Peyer's patch (tissue), 4 donors: ENCODE results near the gene NXNL1. TPM values are rescaled to one million over a fixed set of nuclear protein-coding genes. Genes with fewer than 3 reads are reported as not detected.
"Not testable (repeated sequence)": the region's sequence is repeated elsewhere in the genome, so short reads cannot be mapped to it uniquely, and the experiment has no call there.

Source experiments
- DNase-seq, 3 donors: peaks; one replicate each; pipeline ENCODE4 v3.0.0-alpha.2; 2017 to 2019
- H3K27ac ChIP-seq, 4 donors: fragments of 200-600 bp; sonication (generic); one replicate each; pipeline ENCODE4 v1.5.1; 2016 to 2019
- H3K27me3 ChIP-seq, 2 donors: fragments of 200-600 bp; sonication (generic); one replicate each; pipeline ENCODE4 v1.5.1; 2019
- H3K36me3 ChIP-seq, 3 donors: fragments of 200-600 bp; sonication (generic); one replicate each; pipeline ENCODE4 v1.5.1; 2016 to 2019
- H3K4me1 ChIP-seq, 4 donors: fragments of 200-600 bp; sonication (generic); one replicate each; pipeline ENCODE4 v1.5.1; 2016 to 2019
- H3K4me3 ChIP-seq, 4 donors: fragments of 200-600 bp; sonication (generic); 1 replicate in 3 of 4; 2 replicates in 1 of 4; pipeline ENCODE4 v1.5.1; 2016 to 2019; ENCODE audit warnings: mild to moderate bottlenecking in 1 of 4
- H3K9me3 ChIP-seq, 4 donors: fragments of 200-600 bp; sonication (generic); one replicate each; pipeline ENCODE4 v1.5.1; 2016 to 2019; ENCODE audit warnings: mild to moderate bottlenecking in 1 of 4
- POLR2A ChIP-seq, 2 donors: fragments of 450-650 bp; IDR thresholded peaks; one replicate each; pipeline ENCODE4 v1.5.1; 2017; ENCODE audit warnings: antibody characterized with exemption in 2 of 2, mild to moderate bottlenecking in 2 of 2, moderate library complexity in 2 of 2
- total RNA-seq, 4 donors: library from RNA; depleted of rRNA; stranded (reverse); fragments of >200 nt; gene quantifications; one replicate each; pipeline ENCODE4 v1.1.0, GENCODE V29; 2016
- TF ChIP-seq, protein P1 (sequence below), 6 experiments: fragments of 450-650 bp in 4 of 6; fragments of 200-600 bp in 2 of 6; sonication (generic) in 1 of 6; IDR thresholded peaks; one replicate each; pipeline ENCODE4 v1.5.1; 2017 to 2019; ENCODE audit warnings: antibody characterized with exemption in 6 of 6, mild to moderate bottlenecking in 3 of 6, moderate library complexity in 1 of 6

The NXNL1 gene
- total RNA-seq, 4 donors from 2014 or later = not detected

- H3K27me3 ChIP-seq = no peaks in the 10 kb centered on the region
- H3K36me3 ChIP-seq = peaks cover 0 to 12% (median 0%) of the 10 kb centered on the region in 3 donors
- peaks cover 0 to 10% (median 0%) of the 10 kb centered on the region in 4 donors for H3K4me1 ChIP-seq
- no peak overlapping the region for H3K4me3 ChIP-seq
- no peak for DNase-seq
- H3K9me3 ChIP-seq = no peaks in the 10 kb centered on the region
- TF ChIP-seq POLR2A (IDR thresholded peaks at IDR 0.05) = no peak
- TF ChIP-seq, protein P1, sequence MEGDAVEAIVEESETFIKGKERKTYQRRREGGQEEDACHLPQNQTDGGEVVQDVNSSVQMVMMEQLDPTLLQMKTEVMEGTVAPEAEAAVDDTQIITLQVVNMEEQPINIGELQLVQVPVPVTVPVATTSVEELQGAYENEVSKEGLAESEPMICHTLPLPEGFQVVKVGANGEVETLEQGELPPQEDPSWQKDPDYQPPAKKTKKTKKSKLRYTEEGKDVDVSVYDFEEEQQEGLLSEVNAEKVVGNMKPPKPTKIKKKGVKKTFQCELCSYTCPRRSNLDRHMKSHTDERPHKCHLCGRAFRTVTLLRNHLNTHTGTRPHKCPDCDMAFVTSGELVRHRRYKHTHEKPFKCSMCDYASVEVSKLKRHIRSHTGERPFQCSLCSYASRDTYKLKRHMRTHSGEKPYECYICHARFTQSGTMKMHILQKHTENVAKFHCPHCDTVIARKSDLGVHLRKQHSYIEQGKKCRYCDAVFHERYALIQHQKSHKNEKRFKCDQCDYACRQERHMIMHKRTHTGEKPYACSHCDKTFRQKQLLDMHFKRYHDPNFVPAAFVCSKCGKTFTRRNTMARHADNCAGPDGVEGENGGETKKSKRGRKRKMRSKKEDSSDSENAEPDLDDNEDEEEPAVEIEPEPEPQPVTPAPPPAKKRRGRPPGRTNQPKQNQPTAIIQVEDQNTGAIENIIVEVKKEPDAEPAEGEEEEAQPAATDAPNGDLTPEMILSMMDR (IDR thresholded peaks at IDR 0.05) = no peak
- H3K27ac ChIP-seq = no peak overlapping the region
Observed at GRCh38 chr19:17503240-17503639, 42.5 kb upstream of the NXNL1 start.

GRCh38 chr19:17500447-17501198 is 39.9 kb upstream of the NXNL1 start:
- H3K4me3 ChIP-seq = no peak overlapping the region
- peak overlapping the region in 2 of 4 donors; percentile 27 to 39 for H3K27ac ChIP-seq
- no peaks in the 10 kb centered on the region for H3K27me3 ChIP-seq
- TF ChIP-seq, protein P1 (IDR thresholded peaks at IDR 0.05) = no peak
- no peak for TF ChIP-seq POLR2A (IDR thresholded peaks at IDR 0.05)
- no peak for DNase-seq
- H3K9me3 ChIP-seq = no peaks in the 10 kb centered on the region
- H3K4me1 ChIP-seq = peaks cover 0 to 10% (median 5%) of the 10 kb centered on the region in 4 donors
- H3K36me3 ChIP-seq = peaks cover 0 to 12% (median 0%) of the 10 kb centered on the region in 3 donors

- no peaks in the 10 kb centered on the region for H3K9me3 ChIP-seq
- no peaks in the 10 kb centered on the region for H3K27me3 ChIP-seq
- TF ChIP-seq, protein P1 (IDR thresholded peaks at IDR 0.05) = no peak
- TF ChIP-seq POLR2A (IDR thresholded peaks at IDR 0.05) = no peak
- H3K4me3 ChIP-seq = no peak overlapping the region
- no peak for DNase-seq
- peaks cover 0 to 10% (median 5%) of the 10 kb centered on the region in 4 donors for H3K4me1 ChIP-seq
- H3K27ac ChIP-seq = peak overlapping the region in 2 of 4 donors; percentile 27 to 39
- peaks cover 0 to 12% (median 0%) of the 10 kb centered on the region in 3 donors for H3K36me3 ChIP-seq
Observed at GRCh38 chr19:17499648-17500446, 39.1 kb upstream of the NXNL1 start.

DNA sequence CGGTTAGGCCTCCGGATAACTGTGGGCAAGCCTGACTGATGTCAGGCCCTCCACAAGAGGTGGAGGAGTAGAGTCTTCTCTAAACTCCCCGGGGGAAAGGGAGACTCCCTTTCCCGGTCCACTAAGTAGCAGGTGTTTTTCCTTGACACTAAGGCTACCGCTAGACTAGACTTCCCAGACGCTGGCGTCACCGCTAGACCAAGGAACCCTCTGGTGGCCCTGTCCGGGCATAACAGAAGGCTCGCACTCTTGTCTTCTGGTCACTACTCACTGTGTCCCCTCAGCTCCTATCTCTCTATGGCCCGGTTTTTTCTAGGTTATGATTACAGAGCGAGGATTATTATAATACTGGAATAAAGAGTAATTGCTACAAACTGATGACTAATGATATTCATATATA is 38.3 kb upstream of the NXNL1 start:
- H3K9me3 ChIP-seq, H3K4me3 ChIP-seq, DNase-seq, H3K27me3 ChIP-seq, H3K27ac ChIP-seq: not testable (repeated sequence)
- Histone ChIP-seq H3K4me1 (peaks cover 0 to 10% (median 5%) of the 10 kb centered on the region in 4 donors), H3K36me3 (peaks cover 0 to 12% (median 0%) of the 10 kb centered on the region in 3 donors)

DNA sequence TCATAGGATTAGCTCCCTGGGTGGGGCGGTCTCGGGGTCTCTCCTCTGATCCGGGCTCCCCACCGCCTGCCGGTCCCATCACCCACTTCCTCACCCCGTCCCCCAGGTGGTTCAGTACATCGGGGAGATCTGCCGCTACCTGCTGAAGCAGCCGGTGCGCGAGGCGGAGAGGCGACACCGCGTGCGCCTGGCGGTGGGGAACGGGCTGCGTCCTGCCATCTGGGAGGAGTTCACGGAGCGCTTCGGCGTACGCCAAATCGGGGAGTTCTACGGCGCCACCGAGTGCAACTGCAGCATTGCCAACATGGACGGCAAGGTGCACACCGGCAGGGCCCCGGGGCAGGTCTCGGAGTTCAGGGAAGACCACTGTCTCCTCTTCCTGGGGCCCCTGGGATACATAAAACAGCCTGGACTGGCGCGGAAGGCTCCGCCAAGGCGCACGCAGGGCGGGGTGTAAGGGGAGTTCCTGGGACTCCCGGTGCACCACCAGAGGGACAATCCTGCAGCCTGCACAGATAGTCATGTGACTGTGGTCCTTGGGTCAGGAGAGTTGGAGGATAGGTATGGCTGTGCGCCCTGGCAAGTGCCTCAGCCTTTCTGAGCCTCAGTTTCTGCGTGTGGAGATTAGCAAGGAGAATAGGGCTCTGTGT is 36.5 kb upstream of the NXNL1 start:
- H3K4me1 ChIP-seq = peaks cover 0 to 10% (median 5%) of the 10 kb centered on the region in 4 donors
- H3K27me3 ChIP-seq = no peaks in the 10 kb centered on the region
- no peak for DNase-seq
- H3K4me3 ChIP-seq = peak overlapping the region in 3 of 4 donors; percentile 3 to 22 (median 15)
- TF ChIP-seq POLR2A (IDR thresholded peaks at IDR 0.05) = no peak
- TF ChIP-seq, protein P1 (IDR thresholded peaks at IDR 0.05) = no peak
- no peak overlapping the region for H3K27ac ChIP-seq
- peaks cover 0 to 12% (median 0%) of the 10 kb centered on the region in 3 donors for H3K36me3 ChIP-seq
- no peaks in the 10 kb centered on the region for H3K9me3 ChIP-seq
